IMR-90 (cell line): ENCODE data around the gene PDCD10. TPM values are rescaled to one million over a fixed set of nuclear protein-coding genes. Genes with fewer than 3 reads are reported as not detected.

Experiments
- ATAC-seq: fragments of 200-7000 bp; cut with Tn5 transposase; 2 replicates; pipeline ENCODE4 v1.9.1; 2020; ENCODE audit warnings: low read depth, mild to moderate bottlenecking, moderate library complexity
- BruUV-seq: library from RNA; stranded (reverse); fragments of 400-500 nt; replicated peaks from 2 replicates; lab custom pipeline; 2021; lab: Mats Ljungman, UMichigan
- CTCF ChIA-PET: fragments of 300-600 bp; formaldehyde crosslinking; extraction: SDS; loops from one replicate; lab custom pipeline; 2021; ENCODE audit warnings: antibody characterized with exemption; lab: Yijun Ruan, JAX
- POLR2A ChIA-PET: fragments of 300-600 bp; sonication (Branson Sonifier 250); formaldehyde crosslinking; loops from one replicate; lab custom pipeline; 2022; ENCODE audit warnings: antibody characterized with exemption; ENCODE audit not compliant: unreplicated experiment; lab: Charles Lee
- DNase-seq: peaks from one replicate; pipeline ENCODE4 v3.0.0; 2013
- H2AFZ ChIP-seq: replicated peaks from 2 replicates; pipeline ENCODE3; 2013; ENCODE audit warnings: low read length, mild to moderate bottlenecking; ENCODE audit not compliant: poor library complexity
- H2AK5ac ChIP-seq: 2 replicates; pipeline ENCODE4 v1.6.1; 2013; ENCODE audit warnings: low read depth, low read length, inconsistent platforms
- H2AK9ac ChIP-seq: replicated peaks from 2 replicates; pipeline ENCODE3; 2013; ENCODE audit warnings: mild to moderate bottlenecking, low read depth, low read length, moderate library complexity; ENCODE audit not compliant: poor library complexity
- H2BK120ac ChIP-seq: 2 replicates; pipeline ENCODE4 v1.6.1; 2013; ENCODE audit warnings: low read depth, low read length, inconsistent platforms
- H2BK15ac ChIP-seq: 3 replicates; pipeline ENCODE4 v1.6.1; 2013; ENCODE audit warnings: low read depth, low read length, inconsistent platforms
- H2BK20ac ChIP-seq: 2 replicates; pipeline ENCODE4 v1.6.1; 2013; ENCODE audit warnings: low read depth, mild to moderate bottlenecking, inconsistent platforms, low read length, moderate library complexity
- H2BK5ac ChIP-seq: 2 replicates; pipeline ENCODE4 v1.6.1; 2013; ENCODE audit warnings: mild to moderate bottlenecking, low read depth, low read length, inconsistent platforms; ENCODE audit not compliant: poor library complexity, severe bottlenecking
- H3K14ac ChIP-seq: replicated peaks from 2 replicates; pipeline ENCODE4 v1.6.1; 2013; ENCODE audit warnings: low read depth, low read length, inconsistent platforms
- H3K18ac ChIP-seq: 2 replicates; pipeline ENCODE4 v1.6.1; 2013; ENCODE audit warnings: low read depth, low read length, control low read depth
- H3K23ac ChIP-seq: 2 replicates; pipeline ENCODE4 v1.6.1; 2013; ENCODE audit warnings: low read depth, low read length, inconsistent platforms
- H3K27ac ChIP-seq: 2 replicates; pipeline ENCODE4 v1.5.1; 2013; ENCODE audit warnings: mild to moderate bottlenecking, control low read depth, low read length; ENCODE audit not compliant: insufficient read depth
- H3K27me3 ChIP-seq: 2 replicates; pipeline ENCODE4 v1.6.1; 2013; ENCODE audit warnings: low read length; ENCODE audit not compliant: control insufficient read depth, insufficient read depth
- H3K36me3 ChIP-seq: 2 replicates; pipeline ENCODE4 v1.6.1; 2013; ENCODE audit warnings: low read length, mixed read lengths; ENCODE audit not compliant: control insufficient read depth, insufficient read depth
- H3K4ac ChIP-seq: 2 replicates; pipeline ENCODE4 v1.6.1; 2013; ENCODE audit warnings: low read depth, low read length, inconsistent platforms
- H3K4me1 ChIP-seq: 2 replicates; pipeline ENCODE4 v1.6.1; 2013; ENCODE audit warnings: low read length, mixed read lengths; ENCODE audit not compliant: control insufficient read depth, insufficient read depth
- H3K4me2 ChIP-seq: 2 replicates; pipeline ENCODE4 v1.6.1; 2013; ENCODE audit warnings: low read depth, mild to moderate bottlenecking, control low read depth, low read length, moderate library complexity
- H3K4me3 ChIP-seq: 2 replicates; pipeline ENCODE4 v1.5.1; 2013; ENCODE audit warnings: low read depth, mild to moderate bottlenecking, control low read depth, low read length, moderate library complexity; ENCODE audit not compliant: insufficient read depth
- H3K56ac ChIP-seq: 2 replicates; pipeline ENCODE4 v1.6.1; 2013; ENCODE audit warnings: low read length, inconsistent platforms; ENCODE audit not compliant: insufficient read depth; ENCODE audit errors: extremely low read depth
- H3K79me1 ChIP-seq, 2 experiments: 2 replicates each; pipeline ENCODE4 v1.6.1; 2013; ENCODE audit warnings: low read length in 2 of 2, inconsistent platforms in 1 of 2, low read depth in 1 of 2
- H3K9ac ChIP-seq: 2 replicates; pipeline ENCODE4 v1.6.1; 2013; ENCODE audit warnings: low read depth, low read length, control low read depth
- H3K9me1 ChIP-seq: 2 replicates; pipeline ENCODE4 v1.6.1; 2013; ENCODE audit warnings: low read length, inconsistent platforms; ENCODE audit not compliant: insufficient read depth
- H3K9me3 ChIP-seq: 2 replicates; pipeline ENCODE4 v1.6.1; 2013; ENCODE audit warnings: low read length; ENCODE audit not compliant: control insufficient read depth, insufficient read depth
- H4K20me1 ChIP-seq: 2 replicates; pipeline ENCODE4 v1.6.1; 2013; ENCODE audit warnings: low read length, inconsistent platforms; ENCODE audit not compliant: insufficient read depth
- H4K5ac ChIP-seq: 2 replicates; pipeline ENCODE4 v1.6.1; 2013; ENCODE audit warnings: mild to moderate bottlenecking, low read depth, low read length, control low read depth
- H4K8ac ChIP-seq, 2 experiments: 2 replicates each; pipeline ENCODE4 v1.6.1; 2013; ENCODE audit warnings: low read depth in 2 of 2, low read length in 2 of 2, control low read depth in 1 of 2, inconsistent platforms in 1 of 2
- H4K91ac ChIP-seq: 2 replicates; pipeline ENCODE4 v1.6.1; 2013; ENCODE audit warnings: low read depth, low read length, inconsistent platforms; ENCODE audit not compliant: insufficient read depth
- CTCF ChIP-seq: conservative IDR thresholded peaks from 2 replicates; pipeline ENCODE4 v1.5.1; 2012; ENCODE audit warnings: mild to moderate bottlenecking, low read depth, low read length, improper control_type of control experiment
- ELK1 ChIP-seq: fragments of 150-350 bp; IDR thresholded peaks from 2 replicates; pipeline ENCODE4 v1.6.1; 2016; ENCODE audit warnings: low read depth, mild to moderate bottlenecking, low read length, moderate library complexity, borderline replicate concordance
- FOS ChIP-seq: fragments of 150-350 bp; IDR thresholded peaks from 2 replicates; pipeline ENCODE4 v1.6.1; 2016; ENCODE audit warnings: low read depth, low read length
- NFE2L2 ChIP-seq: fragments of 150-350 bp; IDR thresholded peaks from 2 replicates; pipeline ENCODE4 v1.6.1; 2016; ENCODE audit warnings: low read depth, mild to moderate bottlenecking, low read length
- RAD21 ChIP-seq: IDR thresholded peaks from 2 replicates; pipeline ENCODE4 v1.6.1; 2012; ENCODE audit warnings: low read length, improper control_type of control experiment
- RCOR1 ChIP-seq: IDR thresholded peaks from 2 replicates; pipeline ENCODE4 v1.6.1; 2012; ENCODE audit warnings: mild to moderate bottlenecking, low read length, improper control_type of control experiment; ENCODE audit not compliant: insufficient replicate concordance
- RFX5 ChIP-seq: IDR thresholded peaks from 2 replicates; pipeline ENCODE4 v1.8.0; 2012; ENCODE audit warnings: low read depth, mild to moderate bottlenecking, low read length, moderate library complexity
- SMC3 ChIP-seq: fragments of 150-350 bp; IDR thresholded peaks from 2 replicates; pipeline ENCODE4 v1.6.1; 2016; ENCODE audit warnings: low read depth, mild to moderate bottlenecking, antibody characterized with exemption, low read length, moderate library complexity
- WGBS, 2 experiments: methylation state at CpG; one replicate each; pipeline versions ENCODE4 v1.1.5 to v1.1.7; 2013; ENCODE audit warnings: missing lambda C conversion rate in 2 of 2; ENCODE audit not compliant: insufficient read length in 1 of 2; ENCODE audit errors: extremely low coverage in 2 of 2; 5-methylcytosine and 5-hydroxymethylcytosine counted together
- dilution Hi-C: fragments of 300-500 bp; cut with HindIII; formaldehyde crosslinking; loops from one replicate; pipeline ENCODE4 v1.14.3; 2018; ENCODE audit warnings: low sequenced_read_pairs; ENCODE audit not compliant: unreplicated experiment
- in situ Hi-C: fragments of 300-500 bp; cut with MboI; formaldehyde crosslinking; loops from 3 replicates; pipeline ENCODE4 v1.14.3; 2019; ENCODE audit warnings: low sequenced_read_pairs, inconsistent platforms, mixed read lengths
- intact Hi-C: fragments of 100-400 bp; cut with micrococcal nuclease; formaldehyde crosslinking; loops from 2 replicates; pipeline ENCODE4 v1.10.0; 2022
- polyA plus RNA-seq, 3 experiments: library from polyadenylated mRNA; depleted of rRNA; stranded (reverse); fragments of >200 nt; gene quantifications; 2 replicates each; pipeline ENCODE4 v1.2.3, GENCODE V29; 2012; ENCODE audit warnings: low replicate concordance in 1 of 3
- total RNA-seq: library from RNA; depleted of rRNA; stranded (reverse); fragments of >200 nt; gene quantifications from 2 replicates; pipeline ENCODE4 v1.2.3, GENCODE V29; 2012

The PDCD10 gene
- total and polyA plus RNA-seq, 2 of the 4 experiments (the other 2 are of a cell fraction) = 36.7 to 47.3 TPM

- Histone ChIP-seq H3K36me3 (no peaks in the 10 kb centered on the region), H3K14ac (no peak overlapping the region), H3K4me3 (no peak overlapping the region), H4K8ac (no peak overlapping the region), H3K9me1 (no peaks in the 10 kb centered on the region), H2AK5ac (no peak overlapping the region), H4K20me1 (no peaks in the 10 kb centered on the region), H3K4me1 (no peaks in the 10 kb centered on the region), H3K79me1 (no peaks in the 10 kb centered on the region), H2BK20ac (no peak overlapping the region), H3K9ac (no peak overlapping the region), H2AFZ (no peak overlapping the region), H2BK15ac (no peak overlapping the region), H3K4ac (no peak overlapping the region), H3K9me3 (no peaks in the 10 kb centered on the region), H2BK5ac (no peak overlapping the region), H4K5ac (no peak overlapping the region), H3K18ac (no peak overlapping the region), H3K56ac (no peak overlapping the region), H3K27ac (no peak overlapping the region), H3K27me3 (no peaks in the 10 kb centered on the region), H4K91ac (no peak overlapping the region), H3K4me2 (no peak overlapping the region), H2AK9ac (no peak overlapping the region), H2BK120ac (no peak overlapping the region), H3K23ac (no peak overlapping the region)
- ChIA-PET POLR2A (no interaction called here), CTCF (interaction anchor here (0.6 to 1.1 kb wide), 3 partner anchors 17 to 361 kb away, joined by 3 to 4 read pairs (median 4); partner anchors contain the start of gene ZBBX)
- 0% methylated on average over 1 of the region's 2 CpGs; no CpG with 5 or more reads in 1 of the 2 experiments for WGBS, 2 experiments
- dilution Hi-C loops (no loop called here), in situ Hi-C loops (no loop called here), intact Hi-C loops (loop anchor here (1.0 kb wide), 1 partner anchor 361 kb away; the partner anchor contains the start of gene ZBBX)
- TF ChIP-seq NFE2L2 = no peak
- no peak for TF ChIP-seq ELK1
- TF ChIP-seq RFX5 = no peak
- no peak for TF ChIP-seq RCOR1
- peak; percentile 45 for TF ChIP-seq CTCF
- TF ChIP-seq SMC3 = peak; percentile 29
- no peak for TF ChIP-seq FOS
- peak; percentile 47 for TF ChIP-seq RAD21
- DNase-seq = peak; percentile 42
- no TSS peak for BruUV-seq
- peak; percentile 86 for ATAC-seq
These were observed 6.4 kb upstream of the PDCD10 start for GRCh38 chr3:167740961-167741587.
